Loucy (cell line): ENCODE measurements around the gene KIF1C.

Experiments
- CTCF ChIP-seq: fragments of 200-600 bp; sonication (generic); conservative IDR thresholded peaks from 2 replicates; pipeline ENCODE4 v1.5.1; 2014; ENCODE audit warnings: mild to moderate bottlenecking, antibody characterized with exemption, low read length
- EZH2phosphoT487 ChIP-seq: fragments of 200-600 bp; IDR thresholded peaks from 2 replicates; pipeline ENCODE4 v1.6.1; 2018; ENCODE audit warnings: antibody characterized with exemption, mild to moderate bottlenecking, moderate library complexity, borderline replicate concordance

- no peak for TF ChIP-seq CTCF
- no peak for TF ChIP-seq EZH2phosphoT487
Observed at GRCh38 chr17:5034651-5035050, 36.9 kb downstream of the KIF1C start.
